Prostate gland (tissue), 2 donors: Measurements from ENCODE around the gene PDE1C.

ENCODE experiments used
- POLR2A ChIP-seq: fragments of 450-650 bp; IDR thresholded peaks from one replicate; pipeline ENCODE4 v1.6.1; 2016; ENCODE audit warnings: antibody characterized with exemption, mild to moderate bottlenecking
- POLR2AphosphoS5 ChIP-seq: sonication (generic); formaldehyde crosslinking; IDR thresholded peaks from one replicate; pipeline ENCODE4 v1.6.1; 2017; ENCODE audit warnings: antibody characterized with exemption
- TF ChIP-seq, protein P1 (sequence below), 4 experiments: fragments of 200-600 bp in 2 of 4; fragments of 450-650 bp in 2 of 4; sonication (generic) in 2 of 4; IDR thresholded peaks; 1 replicate in 3 of 4; 2 replicates in 1 of 4; pipeline ENCODE4 v1.5.1; 2016 to 2019; ENCODE audit warnings: antibody characterized with exemption in 4 of 4, mild to moderate bottlenecking in 2 of 4, moderate library complexity in 2 of 4

GRCh38 chr7:31878875-31879274 lies 191.3 kb downstream of the PDE1C start:
- TF ChIP-seq POLR2A, result no peak
- TF ChIP-seq, protein P1, sequence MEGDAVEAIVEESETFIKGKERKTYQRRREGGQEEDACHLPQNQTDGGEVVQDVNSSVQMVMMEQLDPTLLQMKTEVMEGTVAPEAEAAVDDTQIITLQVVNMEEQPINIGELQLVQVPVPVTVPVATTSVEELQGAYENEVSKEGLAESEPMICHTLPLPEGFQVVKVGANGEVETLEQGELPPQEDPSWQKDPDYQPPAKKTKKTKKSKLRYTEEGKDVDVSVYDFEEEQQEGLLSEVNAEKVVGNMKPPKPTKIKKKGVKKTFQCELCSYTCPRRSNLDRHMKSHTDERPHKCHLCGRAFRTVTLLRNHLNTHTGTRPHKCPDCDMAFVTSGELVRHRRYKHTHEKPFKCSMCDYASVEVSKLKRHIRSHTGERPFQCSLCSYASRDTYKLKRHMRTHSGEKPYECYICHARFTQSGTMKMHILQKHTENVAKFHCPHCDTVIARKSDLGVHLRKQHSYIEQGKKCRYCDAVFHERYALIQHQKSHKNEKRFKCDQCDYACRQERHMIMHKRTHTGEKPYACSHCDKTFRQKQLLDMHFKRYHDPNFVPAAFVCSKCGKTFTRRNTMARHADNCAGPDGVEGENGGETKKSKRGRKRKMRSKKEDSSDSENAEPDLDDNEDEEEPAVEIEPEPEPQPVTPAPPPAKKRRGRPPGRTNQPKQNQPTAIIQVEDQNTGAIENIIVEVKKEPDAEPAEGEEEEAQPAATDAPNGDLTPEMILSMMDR (IDR thresholded peaks at IDR 0.05), result no peak
- TF ChIP-seq POLR2AphosphoS5, result no peak
